Activated effector memory CD4-positive, alpha-beta T cell treated with Interleukin-2 at 50 U/mL for 16 hours (primary cell): ENCODE measurements around the gene SHISA3.
"Not testable (repeated sequence)": the region's sequence is repeated elsewhere in the genome, so short reads cannot be mapped to it uniquely, and the experiment has no call there.

Source experiments
- DNase-seq: peaks from one replicate; pipeline ENCODE4 v3.0.0-alpha.2; 2020

The SHISA3 gene

GRCh38 chr4:42396752-42397634 lies at the start of gene SHISA3:
Gene SHISA3 (plus strand): TSS chr4:42397488. CDS start chr4:42398057, 569 bp downstream.
- DNase-seq: no peak

DNA sequence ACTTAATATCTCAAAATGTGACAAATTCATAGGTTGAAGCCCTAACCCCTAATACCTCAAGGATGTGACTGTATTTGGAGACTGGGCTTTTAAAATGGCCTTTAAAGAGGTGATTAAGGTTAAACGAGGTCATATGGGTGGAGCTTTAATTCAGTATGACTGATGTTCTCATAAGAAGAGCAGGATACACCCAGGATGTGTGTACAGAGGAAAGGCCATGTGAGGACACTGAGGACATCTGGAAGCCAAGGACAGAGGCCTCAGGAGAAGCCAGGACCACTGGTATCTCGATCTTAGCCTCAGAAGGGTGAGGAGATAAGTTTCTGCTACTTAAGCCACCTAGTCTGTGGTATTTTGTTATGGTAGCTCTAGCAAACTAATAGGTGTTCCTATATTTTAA lies 49.0 kb upstream of the SHISA3 start:
- no peak for DNase-seq

DNA sequence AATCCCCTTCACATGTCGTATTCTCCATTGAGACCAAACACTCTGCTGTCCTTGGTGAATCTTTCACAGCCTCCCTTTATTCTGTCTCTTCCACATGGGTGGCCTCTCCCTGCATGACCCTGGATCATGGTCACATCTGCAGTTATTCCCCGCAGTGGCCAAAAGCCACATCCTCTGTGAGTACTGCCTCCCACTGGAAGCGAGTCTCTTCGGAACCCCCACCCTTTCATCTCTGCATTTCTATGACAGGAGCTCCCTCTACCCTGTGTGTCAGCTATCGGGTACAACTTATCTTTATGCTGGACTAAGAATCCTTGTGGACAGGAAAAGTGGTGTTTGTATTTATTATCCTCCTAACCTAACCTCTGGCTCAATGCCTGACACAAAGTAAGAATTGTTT lies 48.6 kb upstream of the SHISA3 start:
- DNase-seq: no peak

DNA sequence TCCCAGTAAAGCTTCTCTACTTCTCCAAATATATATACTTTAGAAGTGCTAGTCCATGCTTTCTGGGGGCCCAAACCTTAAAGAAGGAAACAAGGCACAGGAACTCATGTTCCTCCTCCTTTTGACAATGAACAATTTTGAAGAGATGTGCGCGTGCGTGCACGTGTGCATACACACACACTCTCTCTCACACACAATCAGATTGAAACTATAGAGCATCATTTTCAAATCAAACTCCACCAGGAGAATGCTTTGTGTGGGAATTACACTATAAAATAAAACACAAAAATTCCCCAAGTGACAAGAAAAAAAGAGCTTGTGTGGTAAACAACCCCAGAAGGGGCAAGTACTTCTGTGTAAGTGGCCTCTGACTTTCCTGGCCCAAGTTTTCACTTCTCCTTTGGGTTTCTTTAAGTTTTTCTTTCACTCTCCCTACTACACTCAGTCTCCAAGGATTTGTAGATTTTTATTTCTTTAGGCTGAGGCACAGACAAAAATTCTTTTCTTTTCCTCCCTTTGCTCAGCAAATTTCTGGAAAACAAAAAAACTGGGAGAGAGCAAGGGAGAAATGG lies 46.6 kb upstream of the SHISA3 start:
- DNase-seq: no peak

DNA sequence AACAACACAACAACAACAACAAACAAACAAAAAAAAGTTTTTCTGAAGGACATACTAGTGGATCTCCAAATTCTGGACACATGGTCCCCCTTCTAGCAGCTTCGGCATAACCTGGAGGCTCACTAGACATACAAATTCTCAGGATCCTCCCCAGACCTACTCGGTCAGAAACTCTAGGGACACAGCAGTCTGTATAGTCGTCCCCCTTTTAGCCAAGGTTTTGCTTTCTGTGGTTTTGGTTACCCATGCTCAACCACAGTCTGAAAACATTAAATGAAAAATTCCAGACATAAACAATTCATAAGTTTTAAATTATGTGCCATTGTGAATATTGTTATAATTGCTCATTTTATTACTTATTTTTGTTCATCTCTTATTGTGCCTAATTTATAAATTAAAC lies 45.2 kb upstream of the SHISA3 start:
- no peak for DNase-seq

DNA sequence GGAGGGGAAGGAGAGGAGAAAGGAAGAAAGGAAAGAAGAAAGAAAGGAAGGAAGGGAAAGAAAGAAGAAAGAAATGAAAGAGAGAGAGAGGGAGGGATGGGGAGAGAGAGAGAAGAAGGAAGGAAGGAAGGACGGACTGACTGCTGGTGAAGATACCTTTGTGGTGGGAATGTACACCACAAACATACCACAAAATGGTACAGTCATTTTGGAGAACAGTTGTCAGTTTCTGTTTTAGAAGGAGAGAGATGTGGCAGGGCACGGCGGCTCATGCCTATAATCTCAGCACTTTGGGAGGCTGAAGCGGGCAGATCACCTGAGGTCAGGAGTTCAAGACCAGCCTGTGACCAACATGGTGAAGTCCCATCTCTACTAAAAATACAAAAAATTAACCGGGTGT lies 40.0 kb upstream of the SHISA3 start:
- no peak for DNase-seq

GRCh38 chr4:42359711-42360110 lies 37.6 kb upstream of the SHISA3 start:
- DNase-seq: no peak

GRCh38 chr4:42360256-42360669 lies 37.0 kb upstream of the SHISA3 start:
- no peak for DNase-seq

GRCh38 chr4:42361456-42361855 lies 35.8 kb upstream of the SHISA3 start:
- DNase-seq: no peak

DNA sequence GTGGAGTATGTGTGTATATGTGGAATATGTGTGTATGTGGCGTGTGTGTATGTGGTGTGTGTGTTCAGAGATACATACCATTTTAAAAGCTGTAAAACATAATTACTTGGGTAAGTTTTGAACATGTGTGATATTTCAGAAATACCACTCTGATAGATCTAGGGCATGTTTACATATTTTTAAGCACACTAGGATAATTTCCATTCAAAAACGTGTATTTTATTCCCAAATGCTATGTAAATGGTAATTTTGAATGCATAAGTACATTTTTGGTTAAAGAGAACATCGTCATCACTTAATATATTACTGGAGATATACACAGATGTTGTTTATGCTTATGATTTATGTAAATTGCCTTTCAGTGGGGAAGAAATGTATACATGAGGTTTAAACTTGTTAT lies 34.7 kb upstream of the SHISA3 start:
- no peak for DNase-seq

- no peak for DNase-seq
These were observed 33.7 kb upstream of the SHISA3 start for GRCh38 chr4:42363614-42364013.

DNA sequence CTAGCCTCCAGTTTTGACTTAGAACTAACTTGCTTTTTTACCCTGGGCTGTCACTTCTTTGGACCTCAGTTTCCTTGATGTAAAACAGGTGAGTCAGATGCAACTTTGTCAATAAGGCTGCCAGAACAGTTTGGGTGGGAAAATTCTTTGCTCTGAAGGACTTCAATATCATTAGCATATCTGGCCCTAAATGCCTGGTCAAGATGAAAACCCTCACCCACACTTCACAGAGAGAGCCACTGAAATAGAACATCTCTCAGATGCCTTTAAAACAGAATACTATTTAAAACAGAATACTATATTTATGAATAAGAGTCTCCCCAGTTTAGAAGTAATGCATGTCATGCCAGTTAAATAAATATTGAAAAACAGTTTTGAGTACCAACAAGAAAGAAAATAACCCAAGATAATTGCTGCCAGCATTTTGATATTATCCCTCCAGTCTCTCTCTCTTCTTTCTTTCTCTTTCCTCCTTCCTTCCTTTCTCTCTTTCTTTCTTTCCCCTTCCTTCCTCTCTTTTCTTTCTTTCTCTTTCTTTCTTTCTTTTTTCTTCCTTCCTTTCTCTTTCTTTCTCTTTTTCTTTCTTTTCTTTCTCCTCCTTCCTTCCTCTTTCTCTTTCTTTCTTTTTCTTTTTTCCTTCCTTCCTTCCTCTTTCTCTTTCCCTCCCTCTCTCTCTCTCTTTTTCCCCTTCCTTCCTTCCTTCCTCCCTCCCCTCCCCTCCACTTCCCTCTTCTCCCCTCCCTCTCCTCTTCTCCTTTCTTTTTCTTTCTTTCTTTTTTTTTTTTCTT lies 32.8 kb upstream of the SHISA3 start:
- no peak for DNase-seq

GRCh38 chr4:42366959-42367358 lies 30.3 kb upstream of the SHISA3 start:
- no peak for DNase-seq

DNA sequence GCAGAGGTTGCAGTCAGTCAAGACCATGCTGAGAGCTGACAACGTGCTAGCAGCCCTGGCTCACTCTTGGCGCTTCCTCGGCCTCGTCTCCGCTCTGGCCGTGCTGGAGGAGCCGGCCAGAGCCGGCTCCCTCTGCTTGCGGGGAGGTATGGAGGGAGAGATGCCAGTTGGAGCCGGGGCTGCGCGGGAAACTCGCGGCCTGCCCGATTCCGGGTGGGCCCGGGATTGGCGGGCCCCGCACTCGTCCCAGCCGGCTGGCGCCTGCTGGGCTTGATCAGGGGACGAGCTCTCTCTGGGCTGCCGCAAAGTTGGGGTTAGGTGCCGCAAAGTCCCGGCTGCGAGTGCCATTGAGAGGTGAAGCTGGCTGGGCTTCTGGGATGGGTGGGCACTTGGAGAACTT lies 27.8 kb upstream of the SHISA3 start:
- DNase-seq: no peak

- DNase-seq: no peak
These were observed 25.7 kb upstream of the SHISA3 start for GRCh38 chr4:42371305-42372252.

DNA sequence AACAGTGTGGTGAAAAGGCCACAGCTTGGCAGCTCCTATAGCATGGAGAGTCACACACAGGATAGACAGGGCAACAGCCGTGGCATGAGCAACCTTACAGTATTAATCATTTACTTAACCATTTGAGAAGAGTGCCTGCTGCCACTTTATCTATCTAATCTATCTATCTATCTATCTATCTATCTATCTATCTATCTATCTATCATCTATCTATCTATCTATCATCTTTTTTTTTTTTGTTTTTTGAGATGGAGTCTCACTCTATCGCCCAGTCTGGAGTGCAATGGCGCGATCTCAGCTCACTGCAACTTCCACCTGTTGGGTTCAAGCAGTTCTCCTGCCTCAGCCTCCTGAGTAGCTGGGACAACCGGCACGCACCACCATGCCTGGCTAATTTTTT lies 25.0 kb upstream of the SHISA3 start:
- DNase-seq: not testable (repeated sequence)

DNA sequence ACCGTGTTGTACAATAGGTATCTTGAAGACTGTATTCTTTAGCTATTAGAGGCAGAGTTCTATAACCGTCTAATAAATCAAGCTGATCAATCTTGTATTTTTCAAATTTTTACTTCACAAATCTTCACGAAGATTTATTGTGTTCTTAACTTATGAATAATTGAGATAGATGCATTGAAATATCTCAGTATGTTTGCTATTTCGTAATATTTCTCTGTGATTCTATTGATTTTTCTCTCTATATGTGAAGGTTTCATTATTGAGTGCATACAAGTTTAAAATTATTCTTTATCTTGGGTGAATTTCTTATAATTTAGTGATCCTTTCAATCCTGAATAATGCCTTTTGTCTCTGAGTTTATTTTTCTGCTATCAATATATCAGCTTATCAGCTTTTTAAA lies 19.8 kb upstream of the SHISA3 start:
- DNase-seq: no peak

DNA sequence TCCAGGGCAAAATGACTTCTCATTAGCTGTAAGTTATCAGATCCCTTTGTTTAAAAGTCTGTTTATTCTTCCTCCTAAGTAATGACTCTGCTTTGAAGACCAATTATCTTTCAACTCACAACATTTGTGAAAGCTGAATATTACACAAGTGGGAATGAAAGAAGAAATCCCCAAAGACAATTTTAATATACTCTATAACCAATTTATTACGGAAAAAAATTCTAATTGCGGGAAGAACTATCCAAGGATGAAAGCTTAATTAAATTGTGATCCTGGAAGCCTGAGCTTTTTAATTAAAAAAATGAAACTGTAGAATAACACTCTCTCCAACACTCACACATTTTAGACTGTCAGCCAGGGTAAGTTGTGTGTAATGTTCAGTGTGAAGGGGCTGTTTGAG lies 15.6 kb upstream of the SHISA3 start:
- DNase-seq: no peak

- no peak for DNase-seq
These were observed 11.8 kb upstream of the SHISA3 start for GRCh38 chr4:42385516-42385915.

- DNase-seq: no peak
These were observed 6.5 kb upstream of the SHISA3 start for GRCh38 chr4:42390622-42391354.

DNA sequence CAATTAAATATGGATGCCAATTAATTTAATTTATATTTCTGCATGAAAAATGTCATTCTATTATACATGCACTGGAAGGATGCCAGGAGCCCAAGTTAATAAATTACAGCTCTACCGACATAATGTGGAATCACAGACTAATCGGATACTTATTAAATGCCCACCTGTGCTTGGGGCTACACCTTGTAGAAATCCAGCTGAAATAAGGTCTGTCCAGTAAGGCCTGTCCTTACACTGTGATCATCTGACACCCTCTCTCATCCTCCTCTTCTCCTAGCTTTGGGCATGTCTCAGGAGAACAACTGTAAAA lies 6.0 kb upstream of the SHISA3 start:
- DNase-seq: no peak

DNA sequence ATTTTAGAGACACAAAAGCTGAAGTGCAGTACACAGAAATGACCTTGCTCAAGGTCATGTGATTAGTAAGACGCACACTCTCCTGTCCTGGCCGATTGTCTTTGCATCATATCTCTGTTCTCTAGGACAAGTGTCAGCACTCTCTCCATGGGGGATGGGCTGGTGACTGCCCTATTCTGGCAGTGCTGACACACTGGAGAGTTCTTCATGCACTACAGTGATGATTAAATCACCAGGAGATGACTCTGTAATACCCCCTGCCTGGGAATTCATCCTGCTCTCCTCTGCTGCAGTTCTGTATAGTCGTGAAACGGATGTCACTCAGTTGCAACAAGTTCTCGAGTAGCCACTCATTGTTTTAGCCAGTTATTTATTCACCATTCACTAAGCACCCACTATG lies 5.3 kb upstream of the SHISA3 start:
- DNase-seq: no peak
